ENCODE results near the gene EFHC2.

The EFHC2 gene

DNA sequence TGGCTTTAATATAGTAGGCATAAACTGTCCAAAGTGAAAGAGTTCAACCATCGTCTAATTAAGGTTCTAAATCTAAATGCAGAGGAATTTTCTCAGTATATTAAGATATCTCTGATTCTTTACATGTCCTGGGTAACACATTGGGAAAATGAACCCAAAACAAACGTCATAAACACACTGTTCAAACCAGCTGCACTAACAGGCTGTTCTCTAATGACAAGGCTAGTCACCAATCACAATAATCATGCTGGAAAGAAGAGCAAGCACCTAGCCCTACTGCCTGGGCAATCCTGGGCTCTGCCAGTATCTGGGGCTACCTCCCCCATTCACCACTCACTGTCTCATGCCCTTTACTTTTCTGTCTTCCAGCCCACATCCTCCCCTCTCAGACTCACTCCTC, 107.9 kb downstream of the EFHC2 start:
- Histone ChIP-seq H3K4me3 (no peak overlapping the region), H3K27ac (no peak overlapping the region)
- DNase-seq (ENCODE audit: low spot score), result no peak
- TF ChIP-seq, protein P1, sequence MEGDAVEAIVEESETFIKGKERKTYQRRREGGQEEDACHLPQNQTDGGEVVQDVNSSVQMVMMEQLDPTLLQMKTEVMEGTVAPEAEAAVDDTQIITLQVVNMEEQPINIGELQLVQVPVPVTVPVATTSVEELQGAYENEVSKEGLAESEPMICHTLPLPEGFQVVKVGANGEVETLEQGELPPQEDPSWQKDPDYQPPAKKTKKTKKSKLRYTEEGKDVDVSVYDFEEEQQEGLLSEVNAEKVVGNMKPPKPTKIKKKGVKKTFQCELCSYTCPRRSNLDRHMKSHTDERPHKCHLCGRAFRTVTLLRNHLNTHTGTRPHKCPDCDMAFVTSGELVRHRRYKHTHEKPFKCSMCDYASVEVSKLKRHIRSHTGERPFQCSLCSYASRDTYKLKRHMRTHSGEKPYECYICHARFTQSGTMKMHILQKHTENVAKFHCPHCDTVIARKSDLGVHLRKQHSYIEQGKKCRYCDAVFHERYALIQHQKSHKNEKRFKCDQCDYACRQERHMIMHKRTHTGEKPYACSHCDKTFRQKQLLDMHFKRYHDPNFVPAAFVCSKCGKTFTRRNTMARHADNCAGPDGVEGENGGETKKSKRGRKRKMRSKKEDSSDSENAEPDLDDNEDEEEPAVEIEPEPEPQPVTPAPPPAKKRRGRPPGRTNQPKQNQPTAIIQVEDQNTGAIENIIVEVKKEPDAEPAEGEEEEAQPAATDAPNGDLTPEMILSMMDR (IDR thresholded peaks at IDR 0.05), result no peak

- DNase-seq (ENCODE audit: low spot score), result no peak
These were observed 108.9 kb downstream of the EFHC2 start for GRCh38 chrX:44234541-44234940.

DNA sequence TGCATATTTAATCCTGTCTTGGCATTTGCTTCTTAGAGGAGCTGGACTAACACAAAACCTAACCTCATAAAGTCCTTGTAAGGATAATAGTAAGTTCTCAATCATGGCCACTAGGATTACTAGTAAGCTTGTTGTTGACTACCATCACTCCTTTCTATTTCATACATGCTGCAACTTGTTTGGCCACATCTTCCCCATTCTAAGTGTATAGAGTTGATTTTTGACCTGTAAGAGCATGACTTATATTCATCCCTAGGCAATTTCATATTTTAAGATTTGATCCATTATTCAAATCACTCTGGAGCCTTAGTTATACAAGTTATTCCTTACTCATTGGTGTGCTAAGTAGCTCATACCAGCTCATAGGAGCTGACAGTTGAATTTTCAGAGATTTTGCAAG, 109.4 kb downstream of the EFHC2 start:
- TF ChIP-seq, protein P1 (IDR thresholded peaks at IDR 0.05), result no peak
- no peak overlapping the region for H3K4me3 ChIP-seq
- H3K27ac ChIP-seq, result no peak overlapping the region
- no peak for DNase-seq (ENCODE audit: low spot score)

More at GRCh38 chrX:44234541-44234940, 108.9 kb downstream of the EFHC2 start:
- Histone ChIP-seq H3K4me3 (no peak overlapping the region), H3K27ac (no peak overlapping the region)
- TF ChIP-seq, protein P1 (IDR thresholded peaks at IDR 0.05), result no peak

- TF ChIP-seq, protein P1 (IDR thresholded peaks at IDR 0.05), result no peak
- H3K27ac ChIP-seq, result no peak overlapping the region
- no peak for DNase-seq (ENCODE audit: low spot score)
- no peak overlapping the region for H3K4me3 ChIP-seq
These were observed 111.4 kb downstream of the EFHC2 start for GRCh38 chrX:44232081-44232480.

GRCh38 chrX:44228621-44229020, 114.9 kb downstream of the EFHC2 start:
- Histone ChIP-seq H3K4me3 (no peak overlapping the region), H3K27ac (no peak overlapping the region)
- TF ChIP-seq, protein P1 (IDR thresholded peaks at IDR 0.05), result no peak
- no peak for DNase-seq (ENCODE audit: low spot score)

DNA sequence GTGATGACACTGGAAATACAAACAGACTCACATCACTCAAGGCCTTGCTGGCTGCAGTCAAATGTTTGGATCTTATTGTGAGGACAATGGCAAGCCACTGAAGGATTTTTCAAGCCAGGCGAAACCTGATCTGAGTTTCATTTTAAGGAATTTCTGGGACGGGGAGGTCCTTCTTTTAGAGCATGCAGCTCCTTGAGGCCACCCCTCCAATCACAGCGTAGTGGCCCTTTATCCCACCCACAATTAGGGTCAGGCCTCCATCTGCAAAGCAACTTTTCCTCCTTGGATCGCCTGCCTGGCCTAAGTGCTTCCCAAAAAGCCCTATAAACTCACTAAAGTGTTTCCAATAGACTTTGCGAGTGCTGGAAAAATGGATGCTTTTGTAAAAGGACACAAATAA, 115.5 kb downstream of the EFHC2 start:
- Histone ChIP-seq H3K4me3 (no peak overlapping the region), H3K27ac (no peak overlapping the region)
- TF ChIP-seq, protein P1 (IDR thresholded peaks at IDR 0.05), result no peak
- no peak for DNase-seq (ENCODE audit: low spot score)

DNA sequence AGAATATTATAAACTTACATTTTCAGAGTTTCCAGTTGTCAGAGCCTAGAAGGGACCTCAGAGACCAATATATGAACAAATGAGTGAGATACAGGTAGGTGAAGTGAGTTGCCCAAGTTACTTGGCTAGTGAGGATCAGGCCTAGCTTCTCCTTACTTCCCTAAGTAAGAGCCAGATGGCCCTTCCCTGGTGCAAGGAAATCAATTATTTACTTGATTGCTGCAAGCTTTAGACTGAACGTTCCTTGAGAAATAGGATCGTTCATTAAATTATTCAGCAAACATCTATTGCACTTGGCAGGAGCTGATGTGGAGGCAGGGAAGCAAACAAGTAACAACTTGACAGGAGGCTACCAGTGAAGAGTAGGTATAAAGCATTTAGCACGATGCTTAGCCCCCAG, 117.8 kb downstream of the EFHC2 start:
- Histone ChIP-seq H3K27ac (no peak overlapping the region), H3K4me3 (no peak overlapping the region)
- TF ChIP-seq, protein P1 (IDR thresholded peaks at IDR 0.05), result no peak
- DNase-seq (ENCODE audit: low spot score), result no peak
